Natural killer cell (primary cell): ENCODE data around the gene LPCAT3. TPM values are rescaled to one million over a fixed set of nuclear protein-coding genes. Genes with fewer than 3 reads are reported as not detected.

ENCODE experiments used
- ATAC-seq, 3 donors: fragments of 150-1000 bp in 2 of 3; fragments of 200-7000 bp in 1 of 3; cut with Tn5 transposase; 1 replicate in 1 of 3; 2 replicates in 2 of 3; pipeline ENCODE4 v1.10.0; 2021; ENCODE audit warnings: mild to moderate bottlenecking in 2 of 3, moderate library complexity in 2 of 3
- DNase-seq, 2 donors: peaks; one replicate each; pipeline versions ENCODE4 v3.0.0 to v3.0.0-alpha.2; 2013 to 2021; ENCODE audit warnings: mixed read lengths in 1 of 2
- H3K27ac ChIP-seq: one replicate; pipeline ENCODE4 v1.5.1; 2013; ENCODE audit warnings: mild to moderate bottlenecking, low read length
- H3K27me3 ChIP-seq: one replicate; pipeline ENCODE4 v1.6.1; 2013; ENCODE audit warnings: low read length; ENCODE audit not compliant: control insufficient read depth, insufficient read depth
- H3K36me3 ChIP-seq: one replicate; pipeline ENCODE4 v1.6.1; 2013; ENCODE audit warnings: low read length; ENCODE audit not compliant: control insufficient read depth, insufficient read depth
- H3K4me1 ChIP-seq: one replicate; pipeline ENCODE4 v1.6.1; 2013; ENCODE audit warnings: low read length; ENCODE audit not compliant: control insufficient read depth, insufficient read depth
- H3K4me3 ChIP-seq: one replicate; pipeline ENCODE4 v1.5.1; 2013; ENCODE audit warnings: low read length
- H3K9me3 ChIP-seq: one replicate; pipeline ENCODE4 v1.6.1; 2013; ENCODE audit warnings: low read length; ENCODE audit not compliant: control insufficient read depth, insufficient read depth
- H3K27ac Mint-ChIP-seq, 2 donors: one replicate each; pipeline ENCODE4 v1.8.0; 2022; ENCODE audit warnings: mild to moderate bottlenecking in 2 of 2, mixed read lengths in 2 of 2, moderate library complexity in 1 of 2
- H3K27me3 Mint-ChIP-seq, 2 donors: one replicate each; pipeline ENCODE4 v1.8.0; 2022; ENCODE audit warnings: low read depth in 2 of 2, mixed read lengths in 2 of 2
- H3K36me3 Mint-ChIP-seq: one replicate; pipeline ENCODE4 v1.8.0; 2022; ENCODE audit warnings: mixed read lengths
- H3K4me1 Mint-ChIP-seq, 2 donors: one replicate each; pipeline ENCODE4 v1.8.0; 2022; ENCODE audit warnings: mixed read lengths in 2 of 2
- H3K4me3 Mint-ChIP-seq: one replicate; pipeline ENCODE4 v1.8.0; 2022; ENCODE audit warnings: mild to moderate bottlenecking, moderate library complexity, mixed read lengths
- H3K9me3 Mint-ChIP-seq, 2 donors: one replicate each; pipeline ENCODE4 v1.8.0; 2022; ENCODE audit warnings: mixed read lengths in 2 of 2
- WGBS: methylation state at CpG from one replicate; pipeline ENCODE4 v1.1.7; 2013; ENCODE audit warnings: missing lambda C conversion rate; ENCODE audit not compliant: insufficient coverage; 5-methylcytosine and 5-hydroxymethylcytosine counted together
- intact Hi-C: fragments of 100-400 bp; cut with micrococcal nuclease; formaldehyde crosslinking; loops from one replicate; pipeline ENCODE4 v1.14.2; 2022
- total RNA-seq, 4 donors: library from RNA; stranded (reverse); fragments of 120-200 nt in 1 of 4; gene quantifications; one replicate each; pipeline versions ENCODE4 v1.2.3 to v1.2.4, GENCODE V29; 2013 to 2022
- TF ChIP-seq, protein P1 (sequence below): fragments of 200-600 bp; IDR thresholded peaks from one replicate; pipeline ENCODE4 v1.8.0; 2022; ENCODE audit warnings: antibody characterized with exemption

Gene LPCAT3
- total RNA-seq, 3 donors from 2014 or later (not counting 1 experiment from before 2014, with no cell fraction given) = 45.6 to 54.3 (median 45.6) TPM

DNA sequence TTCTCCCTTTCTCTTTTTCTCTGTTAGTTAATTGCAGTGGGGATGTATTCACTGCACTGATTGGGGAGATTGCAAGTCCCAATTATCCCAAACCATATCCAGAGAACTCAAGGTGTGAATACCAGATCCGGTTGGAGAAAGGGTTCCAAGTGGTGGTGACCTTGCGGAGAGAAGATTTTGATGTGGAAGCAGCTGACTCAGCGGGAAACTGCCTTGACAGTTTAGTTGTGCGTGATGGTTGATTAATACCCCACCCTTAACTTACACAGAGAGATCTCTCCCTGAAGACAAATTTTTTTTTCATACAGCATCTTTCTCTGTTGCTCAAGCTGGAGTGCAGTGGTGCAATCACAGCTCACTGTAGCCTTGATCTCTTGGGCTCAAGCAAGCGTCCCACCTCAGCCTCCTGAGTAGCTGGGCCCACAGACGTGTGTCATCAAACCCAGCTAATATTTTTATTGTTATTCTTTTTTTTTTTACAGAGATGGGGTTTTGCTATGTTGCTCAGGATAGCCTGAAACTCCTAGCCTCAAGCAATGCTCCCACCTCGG is 46.9 kb upstream of the LPCAT3 start:
- intact Hi-C loops = no loop called here
- peaks cover 7 to 11% of the 10 kb centered on the region in 2 donors for H3K27me3 Mint-ChIP-seq
- no peak overlapping the region for H3K27ac Mint-ChIP-seq
- TF ChIP-seq, protein P1, sequence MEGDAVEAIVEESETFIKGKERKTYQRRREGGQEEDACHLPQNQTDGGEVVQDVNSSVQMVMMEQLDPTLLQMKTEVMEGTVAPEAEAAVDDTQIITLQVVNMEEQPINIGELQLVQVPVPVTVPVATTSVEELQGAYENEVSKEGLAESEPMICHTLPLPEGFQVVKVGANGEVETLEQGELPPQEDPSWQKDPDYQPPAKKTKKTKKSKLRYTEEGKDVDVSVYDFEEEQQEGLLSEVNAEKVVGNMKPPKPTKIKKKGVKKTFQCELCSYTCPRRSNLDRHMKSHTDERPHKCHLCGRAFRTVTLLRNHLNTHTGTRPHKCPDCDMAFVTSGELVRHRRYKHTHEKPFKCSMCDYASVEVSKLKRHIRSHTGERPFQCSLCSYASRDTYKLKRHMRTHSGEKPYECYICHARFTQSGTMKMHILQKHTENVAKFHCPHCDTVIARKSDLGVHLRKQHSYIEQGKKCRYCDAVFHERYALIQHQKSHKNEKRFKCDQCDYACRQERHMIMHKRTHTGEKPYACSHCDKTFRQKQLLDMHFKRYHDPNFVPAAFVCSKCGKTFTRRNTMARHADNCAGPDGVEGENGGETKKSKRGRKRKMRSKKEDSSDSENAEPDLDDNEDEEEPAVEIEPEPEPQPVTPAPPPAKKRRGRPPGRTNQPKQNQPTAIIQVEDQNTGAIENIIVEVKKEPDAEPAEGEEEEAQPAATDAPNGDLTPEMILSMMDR = no peak
- H3K9me3 Mint-ChIP-seq = no peaks in the 10 kb centered on the region
- DNase-seq (no peak), ATAC-seq (no peak)
- Histone ChIP-seq H3K27me3 (no peaks in the 10 kb centered on the region), H3K36me3 (no peaks in the 10 kb centered on the region), H3K9me3 (no peaks in the 10 kb centered on the region), H3K27ac (no peak overlapping the region), H3K4me3 (no peak overlapping the region), H3K4me1 (no peaks in the 10 kb centered on the region)
- 99% methylated on average over 5 of the region's 7 CpGs for WGBS
- H3K4me3 Mint-ChIP-seq = no peak overlapping the region
- H3K36me3 Mint-ChIP-seq = no peaks in the 10 kb centered on the region
- no peaks in the 10 kb centered on the region for H3K4me1 Mint-ChIP-seq

- Mint-ChIP-seq H3K4me1 (no peaks in the 10 kb centered on the region), H3K36me3 (no peaks in the 10 kb centered on the region), H3K27me3 (peaks cover 7 to 14% of the 10 kb centered on the region in 2 donors), H3K9me3 (no peaks in the 10 kb centered on the region), H3K27ac (no peak overlapping the region), H3K4me3 (no peak overlapping the region)
- ATAC-seq = no peak
- Histone ChIP-seq H3K27ac (no peak overlapping the region), H3K4me3 (no peak overlapping the region), H3K27me3 (no peaks in the 10 kb centered on the region), H3K36me3 (no peaks in the 10 kb centered on the region), H3K4me1 (no peaks in the 10 kb centered on the region), H3K9me3 (no peaks in the 10 kb centered on the region)
- 76% methylated on average over 3 of the region's 3 CpGs for WGBS
- intact Hi-C loops = no loop called here
- TF ChIP-seq, protein P1 = no peak
- no peak for DNase-seq
Observed at GRCh38 chr12:7064516-7064915, 46.2 kb upstream of the LPCAT3 start.

DNA sequence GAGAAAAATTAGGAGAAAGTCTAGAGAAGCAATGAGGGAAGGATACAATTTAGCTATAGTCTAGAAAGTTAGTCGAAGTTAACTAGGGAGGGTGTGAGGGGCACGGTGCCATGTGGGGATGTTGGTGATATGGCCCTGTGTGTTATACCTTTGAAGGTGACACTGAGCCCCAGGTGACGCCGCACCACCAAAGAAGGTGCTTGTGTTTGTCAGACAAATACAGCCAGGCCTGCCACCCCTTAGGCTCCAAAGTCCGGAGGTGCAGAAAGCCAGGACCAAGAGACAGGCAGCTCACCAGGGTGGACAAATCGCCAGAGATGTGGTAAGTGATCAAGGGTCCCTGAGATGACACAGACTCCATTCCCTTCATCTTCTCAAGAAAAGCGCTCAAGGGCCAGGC is 43.3 kb upstream of the LPCAT3 start:
- no peaks in the 10 kb centered on the region for H3K9me3 ChIP-seq
- no peak overlapping the region for H3K27ac ChIP-seq
- no peaks in the 10 kb centered on the region for H3K36me3 ChIP-seq
- DNase-seq = no peak
- ATAC-seq = no peak
- H3K36me3 Mint-ChIP-seq = no peaks in the 10 kb centered on the region
- H3K27ac Mint-ChIP-seq = no peak overlapping the region
- intact Hi-C loops = no loop called here
- 97% methylated on average over 7 of the region's 7 CpGs for WGBS
- H3K27me3 Mint-ChIP-seq = peaks cover 7 to 14% of the 10 kb centered on the region in 2 donors
- no peak overlapping the region for H3K4me3 Mint-ChIP-seq
- TF ChIP-seq, protein P1 = no peak
- no peak overlapping the region for H3K4me3 ChIP-seq
- H3K9me3 Mint-ChIP-seq = no peaks in the 10 kb centered on the region
- no peaks in the 10 kb centered on the region for H3K27me3 ChIP-seq
- H3K4me1 Mint-ChIP-seq = no peaks in the 10 kb centered on the region
- H3K4me1 ChIP-seq = no peaks in the 10 kb centered on the region

DNA sequence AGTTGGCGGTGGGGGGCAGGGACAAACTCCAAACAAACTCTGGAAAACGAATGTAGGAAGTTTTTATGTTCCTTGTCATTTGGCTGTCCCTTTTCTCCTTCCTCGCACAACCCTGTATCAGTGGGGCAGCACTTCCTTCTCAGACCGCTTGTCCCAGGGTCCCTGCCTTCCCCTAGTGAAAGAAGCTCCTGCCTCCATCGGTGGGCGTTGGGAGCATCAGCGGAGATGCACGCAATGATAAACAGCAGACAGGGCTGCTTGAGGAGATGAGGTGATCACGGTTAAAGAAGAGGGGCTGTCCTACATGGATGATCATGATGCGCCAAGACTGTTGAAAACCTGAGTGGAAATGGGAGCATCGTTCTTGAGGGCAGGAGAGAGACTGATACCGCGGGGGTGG is 42.9 kb upstream of the LPCAT3 start:
- 86% methylated on average over 13 of the region's 13 CpGs for WGBS
- H3K36me3 ChIP-seq = no peaks in the 10 kb centered on the region
- H3K27me3 ChIP-seq = no peaks in the 10 kb centered on the region
- intact Hi-C loops = no loop called here
- TF ChIP-seq, protein P1 = no peak
- H3K4me3 ChIP-seq = no peak overlapping the region
- ATAC-seq (no peak), DNase-seq (no peak)
- Mint-ChIP-seq H3K36me3 (no peaks in the 10 kb centered on the region), H3K27me3 (peaks cover 7 to 14% of the 10 kb centered on the region in 2 donors), H3K4me1 (no peaks in the 10 kb centered on the region), H3K9me3 (no peaks in the 10 kb centered on the region), H3K4me3 (no peak overlapping the region), H3K27ac (no peak overlapping the region)
- H3K9me3 ChIP-seq = no peaks in the 10 kb centered on the region
- H3K27ac ChIP-seq = no peak overlapping the region
- H3K4me1 ChIP-seq = no peaks in the 10 kb centered on the region
